ENCODE data around the gene GGTLC1.
A peak's percentile ranks its signal among the peaks of the same experiment; 100 is the strongest.

Gene GGTLC1

DNA sequence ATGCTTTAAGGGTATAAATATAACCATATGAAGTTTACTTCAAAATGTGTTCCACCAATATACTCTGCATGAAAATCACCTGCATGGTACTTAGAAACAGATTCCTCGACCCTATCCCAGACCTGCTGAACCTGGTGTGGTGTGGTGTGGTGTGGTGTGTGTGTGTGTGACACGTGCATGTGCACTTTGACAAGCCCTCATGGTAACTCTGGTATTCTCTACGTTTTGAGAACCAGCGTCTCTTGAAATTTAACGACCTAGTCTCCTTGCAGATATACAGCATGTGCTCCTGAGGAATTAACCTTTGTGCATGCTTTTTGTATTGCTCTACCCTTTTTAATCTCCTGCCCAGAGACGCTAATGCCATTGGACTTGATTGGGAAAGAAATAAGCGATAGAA lies 29.5 kb downstream of the GGTLC1 start:
- no peak for DNase-seq

DNA sequence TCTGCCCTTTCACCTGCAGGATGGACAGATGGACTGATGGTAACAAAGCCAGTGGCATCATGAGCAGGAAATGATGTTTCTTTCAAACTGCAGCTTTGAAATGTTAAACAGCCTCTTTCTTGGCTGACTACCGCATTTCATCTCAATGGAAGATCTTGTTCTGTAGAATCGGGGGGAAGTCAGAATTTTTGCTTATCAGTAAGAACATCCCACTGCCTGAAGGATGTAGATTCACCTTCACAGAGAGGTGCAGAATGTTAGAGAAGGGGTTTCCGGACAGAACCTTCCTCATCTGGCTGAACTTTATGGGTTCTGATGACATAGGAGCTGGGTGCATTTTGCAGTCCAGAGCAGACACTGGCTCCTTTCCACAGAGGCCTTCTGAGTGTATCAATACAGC lies 32.7 kb downstream of the GGTLC1 start:
- DNase-seq = no peak

DNA sequence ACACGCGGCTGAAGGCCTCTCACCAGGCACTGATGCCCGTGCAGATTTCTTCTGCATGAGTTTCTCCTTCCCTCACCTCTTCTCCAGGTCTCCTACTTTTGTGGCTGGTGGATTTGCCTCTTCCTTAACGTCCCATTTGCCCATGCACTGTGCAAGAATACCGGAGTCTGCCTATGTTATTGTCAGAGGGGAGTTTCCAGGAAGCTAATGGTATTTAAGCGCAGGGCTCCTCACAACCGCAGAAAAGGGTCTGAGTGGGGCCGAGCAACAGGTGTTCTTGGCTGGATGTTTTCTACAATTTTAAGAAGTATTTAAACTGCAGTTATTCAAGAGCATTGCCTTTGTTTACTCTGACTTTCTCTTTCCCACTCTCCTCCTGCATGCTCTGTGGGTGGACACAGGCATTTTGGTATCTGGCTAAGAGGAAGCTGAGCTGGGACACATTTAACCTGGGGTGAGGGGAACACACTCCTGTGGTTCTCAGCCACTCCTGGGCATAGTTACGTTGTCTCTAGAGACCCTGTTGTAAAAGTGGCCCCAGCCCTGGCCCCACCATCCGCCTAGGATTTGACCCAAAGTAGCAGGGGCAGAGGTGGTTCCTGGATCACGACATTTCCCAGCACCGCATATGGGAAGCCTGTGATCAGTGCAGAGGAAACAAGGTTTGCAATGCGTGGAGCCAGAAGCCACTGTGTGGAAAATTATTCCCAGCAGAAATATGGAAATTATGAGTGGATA lies 34.4 kb downstream of the GGTLC1 start:
- DNase-seq = no peak

DNA sequence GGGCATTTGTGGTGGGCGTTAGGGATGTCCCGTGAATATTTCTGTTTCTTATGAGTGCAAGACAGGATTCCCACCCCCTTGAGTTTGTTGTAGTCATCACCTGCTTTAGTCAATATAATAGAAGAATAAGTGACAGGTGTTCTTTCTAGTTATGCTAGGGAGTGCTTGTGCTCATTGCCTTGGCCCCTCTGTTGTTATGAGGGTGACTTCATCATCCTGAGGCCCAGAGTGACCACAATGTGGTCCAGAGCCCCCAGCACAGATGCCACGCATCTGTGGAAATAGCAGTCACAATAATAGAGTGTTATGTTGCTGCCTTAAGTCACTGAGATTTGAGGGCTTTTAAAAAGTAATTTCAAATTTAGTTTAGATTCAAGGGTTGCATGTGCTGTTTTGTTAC lies 42.4 kb downstream of the GGTLC1 start:
- DNase-seq = no peak

DNA sequence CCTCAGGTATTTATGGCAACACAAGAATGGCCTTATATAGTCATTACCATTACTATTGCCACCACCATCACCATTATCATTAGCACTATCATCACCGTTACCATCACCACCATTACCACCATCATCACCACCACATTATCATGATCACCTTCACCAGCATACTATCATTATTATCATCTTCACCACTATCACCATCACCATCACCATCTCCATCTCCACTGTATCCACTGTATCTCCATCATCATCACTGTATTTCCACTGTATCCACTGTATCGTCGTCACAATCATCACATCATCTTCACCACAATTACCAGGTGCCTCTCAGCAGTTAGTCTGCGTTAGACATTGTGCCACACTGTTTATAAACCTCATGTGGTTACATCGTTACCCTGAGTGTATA lies 45.3 kb downstream of the GGTLC1 start:
- DNase-seq = no peak

DNA sequence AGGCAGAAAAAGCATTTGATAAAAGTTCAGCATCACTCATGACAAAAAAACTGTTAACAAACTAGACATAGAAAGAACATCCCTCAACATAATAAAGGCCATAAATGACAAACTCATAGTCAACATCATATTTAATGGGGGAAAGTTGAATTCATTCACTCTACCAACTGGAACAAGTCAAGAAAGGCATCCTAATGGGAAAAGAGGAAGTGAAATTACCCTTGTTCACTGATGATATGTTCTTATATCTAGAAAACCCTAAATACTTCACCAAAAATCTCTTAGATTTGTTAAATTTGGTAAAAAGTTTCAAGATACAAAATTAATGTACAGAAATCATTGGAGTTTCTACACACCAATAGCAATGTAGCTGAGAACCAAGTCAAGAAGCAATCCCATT lies 48.9 kb downstream of the GGTLC1 start:
- no peak for DNase-seq

DNA sequence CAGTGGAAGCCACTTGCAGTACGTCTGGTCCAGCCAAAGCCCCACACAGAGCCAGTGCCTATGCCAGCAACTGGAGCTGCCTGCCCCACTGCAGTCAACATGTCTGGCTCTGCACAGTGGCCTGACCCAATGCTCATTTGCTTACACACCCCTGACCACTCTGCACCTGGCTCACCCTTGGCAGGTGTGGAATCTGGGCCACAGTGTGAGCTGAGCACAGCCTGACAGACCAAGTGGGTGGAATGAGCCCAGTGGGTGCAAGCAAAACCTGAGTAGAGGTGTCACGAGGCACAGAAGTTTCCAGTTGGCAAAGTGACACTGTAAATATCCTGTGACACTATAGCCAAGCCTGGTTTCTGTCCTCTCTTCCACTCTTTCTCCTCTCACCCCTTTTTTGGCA lies 49.5 kb downstream of the GGTLC1 start:
- no peak for DNase-seq

DNA sequence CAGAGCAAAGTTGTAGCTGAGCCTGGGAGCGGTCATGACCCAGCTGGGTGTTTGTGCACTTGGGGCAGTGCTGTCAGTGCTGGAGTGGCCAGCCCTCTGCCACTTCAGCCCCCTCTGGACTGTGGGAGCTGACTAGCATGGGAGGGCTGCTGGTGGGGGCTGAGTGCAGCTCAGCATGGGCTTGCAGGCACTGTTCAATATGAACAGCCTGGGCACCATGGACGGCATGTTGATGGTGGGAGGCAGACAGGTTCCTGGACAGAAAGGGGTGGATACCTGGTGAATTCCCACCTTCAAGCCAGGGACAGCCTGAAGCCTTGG lies 50.5 kb downstream of the GGTLC1 start:
- DNase-seq = no peak

DNA sequence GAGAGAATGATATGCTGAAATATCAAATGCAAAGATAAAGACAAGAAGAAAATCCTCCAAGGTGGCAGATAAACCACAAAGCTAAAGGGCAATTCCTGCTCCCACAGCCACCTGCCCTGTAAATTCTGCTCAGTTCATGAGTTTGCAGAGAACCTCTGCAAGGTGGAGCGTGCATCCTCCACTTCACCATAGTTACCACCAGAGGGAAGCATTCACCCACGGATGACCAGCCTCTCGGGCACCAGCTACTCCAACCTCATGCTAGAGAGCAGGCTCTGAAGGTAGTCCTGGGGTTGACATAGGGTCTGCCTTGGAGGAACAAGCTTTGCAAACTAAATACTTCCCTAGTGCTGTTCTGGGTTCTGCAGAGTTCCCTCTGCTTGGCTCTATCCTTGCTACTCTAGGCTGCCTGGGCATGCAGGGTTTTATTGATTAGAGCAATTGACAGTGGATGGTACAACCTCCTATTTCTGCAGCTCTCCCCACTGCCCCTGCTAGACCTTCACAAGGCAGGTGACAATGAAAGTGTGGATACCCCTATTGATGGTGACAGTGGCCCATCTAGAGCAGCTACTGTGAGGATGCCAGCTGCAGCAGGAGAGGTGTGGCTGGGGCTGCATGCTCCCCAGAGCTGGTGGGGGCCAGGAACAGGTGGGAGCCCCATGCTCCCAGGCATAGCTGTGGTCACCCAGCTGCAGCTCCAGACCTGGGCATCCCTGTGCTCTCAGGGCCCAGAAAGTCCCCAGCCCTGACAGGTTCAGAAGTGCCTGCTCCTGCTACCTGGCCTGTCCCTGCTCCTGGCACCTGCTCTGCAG lies 51.1 kb downstream of the GGTLC1 start:
- DNase-seq = peak; percentile 31
